ENCODE measurements around the gene VPS45. TPM values are rescaled to one million over a fixed set of nuclear protein-coding genes. Genes with fewer than 3 reads are reported as not detected.

VPS45 gene
- total RNA-seq, 1 experiment from 2014 or later = 51.3 TPM

DNA sequence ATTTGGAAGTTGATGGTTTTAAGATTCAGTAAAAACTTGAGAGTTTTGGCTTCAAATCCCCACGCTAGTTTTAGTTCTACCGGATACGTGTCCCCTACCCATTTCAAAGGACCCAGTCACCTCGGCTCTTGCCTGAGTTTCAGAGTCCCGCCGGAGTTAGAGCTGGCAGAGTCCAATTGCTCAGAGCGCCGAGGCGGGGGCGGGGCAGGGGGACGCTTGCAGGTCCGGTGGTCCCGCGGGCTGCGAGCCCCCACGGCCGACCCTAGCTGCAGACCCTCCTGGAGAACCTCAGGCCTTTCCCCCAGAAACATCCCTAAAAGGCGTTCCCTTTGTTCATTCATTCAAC, 765 bp upstream of the VPS45 start:
- no peak for DNase-seq (ENCODE audit: low spot score)
- no peak for TF ChIP-seq EZH2 (IDR thresholded peaks at IDR 0.05; ENCODE audit: borderline replicate concordance, low read depth, low read length, poor library complexity, severe bottlenecking)
- TF ChIP-seq, protein P1, sequence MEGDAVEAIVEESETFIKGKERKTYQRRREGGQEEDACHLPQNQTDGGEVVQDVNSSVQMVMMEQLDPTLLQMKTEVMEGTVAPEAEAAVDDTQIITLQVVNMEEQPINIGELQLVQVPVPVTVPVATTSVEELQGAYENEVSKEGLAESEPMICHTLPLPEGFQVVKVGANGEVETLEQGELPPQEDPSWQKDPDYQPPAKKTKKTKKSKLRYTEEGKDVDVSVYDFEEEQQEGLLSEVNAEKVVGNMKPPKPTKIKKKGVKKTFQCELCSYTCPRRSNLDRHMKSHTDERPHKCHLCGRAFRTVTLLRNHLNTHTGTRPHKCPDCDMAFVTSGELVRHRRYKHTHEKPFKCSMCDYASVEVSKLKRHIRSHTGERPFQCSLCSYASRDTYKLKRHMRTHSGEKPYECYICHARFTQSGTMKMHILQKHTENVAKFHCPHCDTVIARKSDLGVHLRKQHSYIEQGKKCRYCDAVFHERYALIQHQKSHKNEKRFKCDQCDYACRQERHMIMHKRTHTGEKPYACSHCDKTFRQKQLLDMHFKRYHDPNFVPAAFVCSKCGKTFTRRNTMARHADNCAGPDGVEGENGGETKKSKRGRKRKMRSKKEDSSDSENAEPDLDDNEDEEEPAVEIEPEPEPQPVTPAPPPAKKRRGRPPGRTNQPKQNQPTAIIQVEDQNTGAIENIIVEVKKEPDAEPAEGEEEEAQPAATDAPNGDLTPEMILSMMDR (conservative IDR thresholded peaks at IDR 0.05; ENCODE audit: low read depth, low read length) = no peak
- TSS peak; percentile 84 for BruUV-seq (replicated peaks)
- Histone ChIP-seq H3K27me3 (replicated peaks; ENCODE audit: insufficient read depth, low read depth, low read length, poor library complexity) (no peaks in the 10 kb centered on the region), H3K4me3 (ENCODE audit: low read depth, low read length, poor library complexity, severe bottlenecking) (peak overlapping the region; percentile 67), H3K9me3 (ENCODE audit: low read depth, low read length, poor library complexity, severe bottlenecking) (no peaks in the 10 kb centered on the region), H3K36me3 (ENCODE audit: insufficient read depth, low read length, poor library complexity, severe bottlenecking) (peaks cover 9% of the 10 kb centered on the region), H3K27ac (ENCODE audit: low read depth, low read length, poor library complexity, severe bottlenecking) (peak overlapping the region; percentile 97), H3K4me1 (ENCODE audit: insufficient read depth, low read length, poor library complexity, severe bottlenecking) (peaks cover 26% of the 10 kb centered on the region)
- CTCF ChIA-PET = no interaction called here
- intact Hi-C loops (cut with micrococcal nuclease; ENCODE audit: unreplicated experiment) = loop anchor here (2.0 kb wide), 1 partner anchor 180 kb away; a partner anchor contains a TSS
- POLR2A ChIA-PET (ENCODE audit: low non-redundant PET) = no interaction called here

DNA sequence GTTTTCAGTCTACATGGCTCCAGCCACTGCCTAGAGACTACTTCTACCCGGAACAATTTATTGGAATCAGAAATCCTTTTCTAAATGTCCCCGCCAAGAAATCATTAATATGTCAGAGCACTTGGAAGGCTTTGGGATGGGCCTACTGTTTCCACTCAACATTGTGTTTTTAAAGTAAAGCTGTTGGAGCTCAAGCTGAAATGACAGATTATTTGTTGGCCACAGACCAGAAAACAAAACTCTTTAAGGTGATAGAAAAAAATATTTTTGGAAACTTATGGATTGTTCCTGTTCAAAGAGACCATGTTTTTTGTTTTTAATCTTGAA, 496 bp downstream of the VPS45 start:
- BruUV-seq (replicated peaks) = TSS peak; percentile 81
- TF ChIP-seq, protein P1 (conservative IDR thresholded peaks at IDR 0.05; ENCODE audit: low read depth, low read length) = no peak
- TF ChIP-seq EZH2 (IDR thresholded peaks at IDR 0.05; ENCODE audit: borderline replicate concordance, low read depth, low read length, poor library complexity, severe bottlenecking) = no peak
- Histone ChIP-seq H3K36me3 (ENCODE audit: insufficient read depth, low read length, poor library complexity, severe bottlenecking) (peaks cover 13% of the 10 kb centered on the region), H3K4me1 (ENCODE audit: insufficient read depth, low read length, poor library complexity, severe bottlenecking) (peaks cover 23% of the 10 kb centered on the region), H3K27ac (ENCODE audit: low read depth, low read length, poor library complexity, severe bottlenecking) (peak overlapping the region; percentile 97), H3K27me3 (replicated peaks; ENCODE audit: insufficient read depth, low read depth, low read length, poor library complexity) (no peaks in the 10 kb centered on the region), H3K4me3 (ENCODE audit: low read depth, low read length, poor library complexity, severe bottlenecking) (peak overlapping the region; percentile 67), H3K9me3 (ENCODE audit: low read depth, low read length, poor library complexity, severe bottlenecking) (no peaks in the 10 kb centered on the region)
- DNase-seq (ENCODE audit: low spot score) = no peak
- CTCF ChIA-PET = interaction anchor here (0.6 to 1.1 kb wide), 2 partner anchors 103 to 434 kb away, joined by 3 to 4 read pairs; no protein-coding TSS in a partner anchor
- intact Hi-C loops (cut with micrococcal nuclease; ENCODE audit: unreplicated experiment) = no loop called here
- POLR2A ChIA-PET (ENCODE audit: low non-redundant PET) = interaction anchor here (0.6 to 0.7 kb wide), 3 partner anchors 82 to 173 kb away, joined by 4 read pairs; partner anchors contain the start of gene PLEKHO1

DNA sequence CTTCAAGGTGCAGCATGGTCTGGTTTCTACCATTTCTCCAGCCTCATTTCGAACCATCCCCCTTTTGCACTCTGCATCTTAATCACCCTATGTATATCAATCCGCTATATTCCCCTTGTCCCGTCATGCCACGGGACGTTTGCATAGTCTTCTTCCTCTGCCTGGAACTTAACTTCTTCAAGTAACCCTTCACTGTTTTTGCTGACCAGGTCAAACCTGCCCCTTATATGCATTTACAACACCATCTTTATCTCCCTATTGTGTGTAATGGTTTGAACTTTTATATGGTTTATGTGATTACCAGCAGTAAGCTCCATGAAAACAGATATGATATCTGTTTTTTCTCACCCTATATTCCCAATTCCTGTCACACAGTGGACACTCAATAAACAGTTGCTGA, 2.3 kb downstream of the VPS45 start:
- Histone ChIP-seq H3K4me1 (ENCODE audit: insufficient read depth, low read length, poor library complexity, severe bottlenecking) (peaks cover 23% of the 10 kb centered on the region), H3K27me3 (replicated peaks; ENCODE audit: insufficient read depth, low read depth, low read length, poor library complexity) (no peaks in the 10 kb centered on the region), H3K27ac (ENCODE audit: low read depth, low read length, poor library complexity, severe bottlenecking) (no peak overlapping the region), H3K36me3 (ENCODE audit: insufficient read depth, low read length, poor library complexity, severe bottlenecking) (peaks cover 13% of the 10 kb centered on the region), H3K4me3 (ENCODE audit: low read depth, low read length, poor library complexity, severe bottlenecking) (no peak overlapping the region), H3K9me3 (ENCODE audit: low read depth, low read length, poor library complexity, severe bottlenecking) (no peaks in the 10 kb centered on the region)
- intact Hi-C loops (cut with micrococcal nuclease; ENCODE audit: unreplicated experiment) = loop anchor here (5.0 kb wide), 1 partner anchor 117 kb away; no protein-coding TSS in a partner anchor
- DNase-seq (ENCODE audit: low spot score) = no peak
- no TSS peak for BruUV-seq (replicated peaks)
- TF ChIP-seq EZH2 (IDR thresholded peaks at IDR 0.05; ENCODE audit: borderline replicate concordance, low read depth, low read length, poor library complexity, severe bottlenecking) = no peak
- TF ChIP-seq, protein P1 (conservative IDR thresholded peaks at IDR 0.05; ENCODE audit: low read depth, low read length) = no peak
- ChIA-PET CTCF (no interaction called here), POLR2A (ENCODE audit: low non-redundant PET) (interaction anchor here (0.6 kb wide), 1 partner anchor 108 kb away, joined by 7 read pairs; no protein-coding TSS in a partner anchor)
